Measurements from ENCODE around the gene DENND1A. TPM values are rescaled to one million over a fixed set of nuclear protein-coding genes. Genes with fewer than 3 reads are reported as not detected.

Gene DENND1A
- total RNA-seq, 3 donors from 2014 or later, result 18.4 to 21.3 (median 20.1) TPM

DNA sequence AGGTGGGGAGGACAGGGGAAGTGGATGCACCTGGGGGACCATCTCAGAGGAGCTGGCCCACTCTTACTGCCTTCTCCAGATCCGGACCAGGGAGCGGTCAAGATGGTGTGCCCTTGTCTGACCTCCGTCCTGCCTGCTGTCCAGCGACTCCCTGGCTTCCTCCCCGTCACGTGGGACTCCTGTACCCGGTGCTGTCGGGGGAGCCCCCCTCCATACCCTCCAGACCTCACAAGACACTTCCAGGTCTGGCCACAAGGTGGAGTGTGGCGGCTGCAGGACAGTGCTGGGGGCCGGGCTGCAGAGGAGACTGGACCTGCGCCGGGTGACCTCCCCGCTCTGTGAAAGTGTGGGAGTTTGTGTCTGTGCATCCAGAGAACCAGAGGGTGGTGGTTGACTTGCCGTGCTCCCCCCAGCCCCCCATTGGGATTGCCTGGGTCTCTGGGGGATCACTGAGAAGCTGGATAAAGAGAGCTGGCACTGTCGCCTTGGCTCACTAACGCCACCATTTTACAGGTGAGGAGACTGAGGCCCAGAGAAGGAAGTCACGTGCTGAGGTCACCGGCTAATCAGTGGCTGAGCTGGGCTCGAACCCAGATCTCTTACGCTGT lies 575.8 kb downstream of the DENND1A start:
- intact Hi-C loops (cut with DNase I; ENCODE audit: low total_unique reads), result no loop called here
- Histone ChIP-seq H3K4me1 (no peaks in the 10 kb centered on the region), H3K9me3 (no peaks in the 10 kb centered on the region), H3K27ac (peak overlapping the region in 1 of 2 donors; percentile 4), H3K36me3 (no peaks in the 10 kb centered on the region), H3K27me3 (peaks cover 0 to 4% of the 10 kb centered on the region in 2 donors), H3K4me3 (no peak overlapping the region)
- peak in 1 of 2 donors; percentile 47 for DNase-seq (ENCODE audit: low spot score in 2 of 2)
- TF ChIP-seq, protein P1, sequence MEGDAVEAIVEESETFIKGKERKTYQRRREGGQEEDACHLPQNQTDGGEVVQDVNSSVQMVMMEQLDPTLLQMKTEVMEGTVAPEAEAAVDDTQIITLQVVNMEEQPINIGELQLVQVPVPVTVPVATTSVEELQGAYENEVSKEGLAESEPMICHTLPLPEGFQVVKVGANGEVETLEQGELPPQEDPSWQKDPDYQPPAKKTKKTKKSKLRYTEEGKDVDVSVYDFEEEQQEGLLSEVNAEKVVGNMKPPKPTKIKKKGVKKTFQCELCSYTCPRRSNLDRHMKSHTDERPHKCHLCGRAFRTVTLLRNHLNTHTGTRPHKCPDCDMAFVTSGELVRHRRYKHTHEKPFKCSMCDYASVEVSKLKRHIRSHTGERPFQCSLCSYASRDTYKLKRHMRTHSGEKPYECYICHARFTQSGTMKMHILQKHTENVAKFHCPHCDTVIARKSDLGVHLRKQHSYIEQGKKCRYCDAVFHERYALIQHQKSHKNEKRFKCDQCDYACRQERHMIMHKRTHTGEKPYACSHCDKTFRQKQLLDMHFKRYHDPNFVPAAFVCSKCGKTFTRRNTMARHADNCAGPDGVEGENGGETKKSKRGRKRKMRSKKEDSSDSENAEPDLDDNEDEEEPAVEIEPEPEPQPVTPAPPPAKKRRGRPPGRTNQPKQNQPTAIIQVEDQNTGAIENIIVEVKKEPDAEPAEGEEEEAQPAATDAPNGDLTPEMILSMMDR (IDR thresholded peaks at IDR 0.05), result peak; percentile 65 to 72 (median 72)
- TF ChIP-seq POLR2A (IDR thresholded peaks at IDR 0.05) (no peak), POLR2AphosphoS5 (IDR thresholded peaks at IDR 0.05) (no peak)

DNA sequence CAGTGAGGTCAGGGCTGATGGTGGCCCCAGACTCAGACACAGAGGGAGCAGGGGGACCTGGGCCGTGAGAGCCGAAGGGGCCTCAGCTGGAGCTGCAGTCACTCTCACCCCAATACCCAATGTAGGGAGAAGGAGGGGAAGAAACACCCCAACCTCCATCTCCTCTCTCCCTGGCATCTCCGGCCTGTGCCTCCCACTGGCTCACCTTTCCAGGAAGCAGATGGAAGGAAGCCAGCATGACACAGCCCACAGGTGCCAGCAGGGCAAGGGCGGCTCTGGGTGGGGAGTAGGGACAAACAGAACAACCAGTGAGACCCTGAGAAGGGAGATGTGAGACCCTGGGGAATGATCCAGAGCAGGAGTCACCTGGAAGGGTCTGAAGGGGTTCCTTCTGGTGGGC lies 576.9 kb downstream of the DENND1A start:
- no peak for TF ChIP-seq POLR2A (IDR thresholded peaks at IDR 0.05)
- TF ChIP-seq, protein P1 (IDR thresholded peaks at IDR 0.05), result no peak

DNA sequence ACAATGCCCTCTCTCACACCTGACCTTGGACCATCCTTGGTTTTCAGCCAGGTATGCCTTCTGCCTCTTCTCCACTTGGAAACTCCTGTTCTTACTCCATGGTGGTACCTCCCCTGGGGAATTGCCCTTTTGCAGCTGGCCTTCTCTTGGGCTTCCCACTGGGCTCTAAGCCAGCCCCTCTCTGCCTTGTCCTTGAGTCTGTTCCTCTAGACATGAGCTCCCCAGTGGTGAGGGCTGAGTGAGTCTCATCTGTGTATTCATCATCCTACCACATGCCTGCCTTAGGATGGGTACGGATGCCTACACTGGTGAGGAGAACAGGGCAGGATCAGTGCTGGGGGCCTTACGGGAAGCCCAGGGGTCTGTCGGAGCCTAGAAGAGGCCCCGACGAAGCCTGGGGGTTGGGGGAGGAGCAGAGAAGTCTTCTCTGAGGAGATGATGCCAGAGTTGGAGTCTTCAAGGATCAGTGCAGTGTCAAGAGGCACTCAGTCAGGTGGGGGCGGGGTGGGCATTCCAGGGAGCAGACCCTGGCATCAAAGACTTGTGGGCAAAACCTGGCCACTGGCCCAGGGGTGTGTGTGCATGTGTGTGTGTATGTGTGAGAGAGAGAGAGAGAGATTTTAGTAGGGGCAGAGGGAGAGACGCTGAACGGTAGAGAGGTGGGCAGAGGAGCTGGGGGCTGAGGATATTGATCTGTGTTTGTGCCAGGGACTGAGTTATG lies 579.2 kb downstream of the DENND1A start:
- no peaks in the 10 kb centered on the region for H3K36me3 ChIP-seq
- H3K9me3 ChIP-seq, result no peaks in the 10 kb centered on the region
- no peak overlapping the region for H3K4me3 ChIP-seq
- no peaks in the 10 kb centered on the region for H3K4me1 ChIP-seq
- no peak overlapping the region for H3K27ac ChIP-seq
- DNase-seq (ENCODE audit: low spot score in 2 of 2), result no peak
- TF ChIP-seq POLR2AphosphoS5 (IDR thresholded peaks at IDR 0.05) (no peak), POLR2A (IDR thresholded peaks at IDR 0.05) (no peak)
- TF ChIP-seq, protein P1 (IDR thresholded peaks at IDR 0.05), result no peak
- peaks cover 0 to 4% of the 10 kb centered on the region in 2 donors for H3K27me3 ChIP-seq
- intact Hi-C loops (cut with DNase I; ENCODE audit: low total_unique reads), result no loop called here

More for the DNA sequence above, 576.9 kb downstream of the DENND1A start:
- no peak for DNase-seq (ENCODE audit: low spot score in 2 of 2)
- Histone ChIP-seq H3K27ac (no peak overlapping the region), H3K27me3 (peaks cover 0 to 4% of the 10 kb centered on the region in 2 donors), H3K36me3 (no peaks in the 10 kb centered on the region), H3K9me3 (no peaks in the 10 kb centered on the region), H3K4me1 (no peaks in the 10 kb centered on the region), H3K4me3 (no peak overlapping the region)
- intact Hi-C loops (cut with DNase I; ENCODE audit: low total_unique reads), result no loop called here

DNA sequence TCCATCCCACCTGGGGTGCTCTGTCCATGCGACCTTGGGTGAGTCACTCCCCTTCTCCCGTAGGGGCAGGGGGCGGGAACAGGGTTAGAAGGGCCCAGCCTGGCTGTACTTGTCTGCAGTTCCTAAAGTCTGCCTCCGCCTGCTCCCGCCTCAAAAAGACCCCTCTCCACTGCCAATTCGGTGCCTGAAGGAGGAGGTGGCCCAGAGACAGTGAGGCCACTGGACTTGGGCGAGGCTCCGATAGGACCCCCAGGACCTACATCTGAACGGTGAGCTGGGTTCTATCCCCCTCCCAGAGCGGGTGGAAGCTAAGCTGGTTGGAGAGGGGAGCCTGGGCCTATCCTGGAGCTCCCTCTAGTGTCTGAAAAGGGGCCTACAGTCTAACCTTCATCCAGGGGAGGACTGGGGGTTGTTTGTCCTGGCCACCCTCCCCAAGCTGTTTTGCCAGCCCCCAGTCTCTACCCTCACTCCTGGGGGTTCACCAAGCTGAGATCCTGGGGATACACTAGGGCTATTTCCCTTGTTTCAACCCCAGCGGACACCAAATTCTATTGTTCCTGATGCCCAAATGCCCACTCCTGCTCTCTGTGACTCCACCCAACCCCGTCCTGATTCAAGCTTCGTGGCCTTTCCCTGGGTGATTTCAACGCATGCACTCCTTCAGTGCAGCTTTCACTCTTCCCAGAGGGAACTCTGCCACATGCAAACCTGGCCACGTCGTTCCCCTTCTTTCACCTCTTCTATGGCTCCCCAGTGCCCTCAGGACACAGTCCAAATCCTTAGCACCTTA lies 580.0 kb downstream of the DENND1A start:
- no peak overlapping the region for H3K27ac ChIP-seq
- peaks cover 0 to 4% of the 10 kb centered on the region in 2 donors for H3K27me3 ChIP-seq
- intact Hi-C loops (cut with DNase I; ENCODE audit: low total_unique reads), result no loop called here
- no peak overlapping the region for H3K4me3 ChIP-seq
- no peaks in the 10 kb centered on the region for H3K36me3 ChIP-seq
- H3K4me1 ChIP-seq, result no peaks in the 10 kb centered on the region
- H3K9me3 ChIP-seq, result no peaks in the 10 kb centered on the region
- TF ChIP-seq POLR2AphosphoS5 (IDR thresholded peaks at IDR 0.05), result no peak
- no peak for TF ChIP-seq POLR2A (IDR thresholded peaks at IDR 0.05)
- TF ChIP-seq, protein P1 (IDR thresholded peaks at IDR 0.05), result peak; percentile 43 to 90 (median 89)
- peak in 1 of 2 donors; percentile 33 for DNase-seq (ENCODE audit: low spot score in 2 of 2)
